Heart left ventricle (tissue), 16 donors: Measurements from ENCODE around the gene ESPL1. TPM values are rescaled to one million over a fixed set of nuclear protein-coding genes. Genes with fewer than 3 reads are reported as not detected.

Experiments
- ATAC-seq, 4 donors: fragments of 200-7000 bp; cut with Tn5 transposase; one replicate each; pipeline ENCODE4 v1.9.1; 2020 to 2022; ENCODE audit warnings: moderate library complexity in 4 of 4, mild to moderate bottlenecking in 3 of 4, moderate number of reproducible peaks in 1 of 4
- DNase-seq, 5 donors: peaks; one replicate each; pipeline ENCODE4 v3.0.0-alpha.2; 2020
- H3K27ac ChIP-seq, 12 donors: fragments of 200-600 bp; sonication (generic) in 4 of 12; one replicate each; pipeline versions ENCODE4 v1.5.0 to v1.8.0; 2016 to 2022; ENCODE audit warnings: mild to moderate bottlenecking in 2 of 12
- H3K27me3 ChIP-seq, 9 donors: fragments of 200-600 bp; sonication (generic) in 2 of 9; one replicate each; pipeline versions ENCODE4 v1.5.1 to v1.8.0; 2016 to 2022; ENCODE audit warnings: mild to moderate bottlenecking in 3 of 9
- H3K36me3 ChIP-seq, 9 donors: fragments of 200-600 bp; sonication (generic) in 2 of 9; one replicate each; pipeline versions ENCODE4 v1.5.0 to v1.8.0; 2018 to 2022; ENCODE audit warnings: mild to moderate bottlenecking in 2 of 9
- H3K4me1 ChIP-seq, 12 donors: fragments of 200-600 bp; sonication (generic) in 4 of 12; one replicate each; pipeline versions ENCODE4 v1.5.0 to v1.8.0; 2016 to 2022; ENCODE audit warnings: mild to moderate bottlenecking in 3 of 12
- H3K4me3 ChIP-seq, 12 donors: fragments of 200-600 bp; sonication (generic) in 4 of 12; one replicate each; pipeline versions ENCODE4 v1.5.0 to v1.8.0; 2017 to 2022; ENCODE audit warnings: mild to moderate bottlenecking in 9 of 12, moderate library complexity in 4 of 12
- H3K9me3 ChIP-seq, 12 donors: fragments of 200-600 bp; sonication (generic) in 4 of 12; one replicate each; pipeline versions ENCODE4 v1.5.0 to v1.8.0; 2016 to 2022; ENCODE audit warnings: mild to moderate bottlenecking in 1 of 12
- CTCF ChIP-seq, 12 donors: fragments of 200-600 bp; sonication (generic) in 4 of 12; IDR thresholded peaks; one replicate each; pipeline versions ENCODE4 v1.5.0 to v1.8.0; 2018 to 2022; ENCODE audit warnings: antibody characterized with exemption in 12 of 12, mild to moderate bottlenecking in 5 of 12
- POLR2A ChIP-seq, 2 donors: fragments of 450-650 bp; IDR thresholded peaks; one replicate each; pipeline ENCODE4 v1.6.1; 2017; ENCODE audit warnings: antibody characterized with exemption in 2 of 2, mild to moderate bottlenecking in 2 of 2, moderate library complexity in 2 of 2
- WGBS, 4 donors: extraction: QIAGEN DNeasy Blood & Tissue Kit in 2 of 4; methylation state at CpG; one replicate each; pipeline versions ENCODE4 v1.1.5 to v1.1.7; 2013 to 2018; 5-methylcytosine and 5-hydroxymethylcytosine counted together
- intact Hi-C, 10 donors: fragments of 100-400 bp; cut with DNase I; formaldehyde crosslinking; loops; one replicate each; pipeline versions ENCODE4 v1.11.1 to v1.14.2; 2022
- polyA plus RNA-seq, 2 donors: library from polyadenylated mRNA; stranded (reverse); fragments of 200-250 nt; gene quantifications; one replicate each; pipeline ENCODE4 v1.2.3, GENCODE V29; 2013
- total RNA-seq, 9 donors: library from RNA; depleted of rRNA in 2 of 9; stranded (reverse); fragments of >200 nt in 2 of 9; fragmentation: NEBNext Ultra II Directional in 3 of 9; extraction: Animal tissue kit (Norgen Biotek cat#: 25700) in 3 of 9; gene quantifications; one replicate each; pipeline versions ENCODE4 v1.1.0 to v1.2.4, GENCODE V29; 2016 to 2023
- donor health status: ischemic (EF 13 %, LVEDD 7.1; RV severe dilation, severe dysfunction).
- donor health status: healthy with polysubstance abuse.
- donor health status: DM: no; HTN: yes; CAD: no.
- donor health status: DM: no; HTN: no; CAD: no.
- donor health status: ischemic (EF 25% LVEDD 6.9; RV normal size, moderate dysfunction).
- donor health status: ischemic (EF 25% LVEDD 5.7; RV mildly dilated, moderate dysfunction).
- donor health status: healthy.
- donor health status: DM: yes; HTN: yes; CAD: no.
- donor health status: ischemic (EF 35%, LVEDD 5.7; RV mildly dilated, moderate dysfunction).
- donor health status: nonischemic (EF 11% LVEDD 7.7; RV severe dilation, severe dysfunction).
- donor health status: DM: yes; HTN: yes; CAD: no.
- donor health status: PGD.
- donor health status: ischemic (EF 29% LVEDD 5.4; RV normal size, mild dysfunction).
- donor health status: nonischemic (EF 23%, LVEDD 6.1; RV moderate dilation, normal function).

ESPL1 gene
- total and polyA plus RNA-seq, 11 donors, result 0.06 to 6.1 (median 0.38) TPM

GRCh38 chr12:53338916-53339315 lies 70.8 kb downstream of the ESPL1 start:
- H3K27ac ChIP-seq, result no peak overlapping the region

GRCh38 chr12:53340398-53340797 lies 72.3 kb downstream of the ESPL1 start:
- peaks cover 0 to 24% (median 6%) of the 10 kb centered on the region in 9 donors for H3K27me3 ChIP-seq
- no peak overlapping the region for H3K27ac ChIP-seq
- 85 to 88% (median 86%) methylated on average over 8 to 9 of the region's 9 CpGs for WGBS, 4 donors
- DNase-seq, result no peak
- peaks cover 0 to 20% (median 5%) of the 10 kb centered on the region in 12 donors for H3K4me1 ChIP-seq
- H3K4me3 ChIP-seq, result no peak overlapping the region
- ATAC-seq, result no peak
- H3K9me3 ChIP-seq, result no peaks in the 10 kb centered on the region
- TF ChIP-seq CTCF (IDR thresholded peaks at IDR 0.05) (no peak), POLR2A (IDR thresholded peaks at IDR 0.05) (no peak)
- intact Hi-C loops, result loop anchor here in 1 of 10 donors (2.0 kb wide), 1 partner anchor 14 kb away; no protein-coding TSS in a partner anchor
- no peaks in the 10 kb centered on the region for H3K36me3 ChIP-seq

More at GRCh38 chr12:53338916-53339315, 70.8 kb downstream of the ESPL1 start:
- TF ChIP-seq POLR2A (IDR thresholded peaks at IDR 0.05), result no peak
- no peak for TF ChIP-seq CTCF (IDR thresholded peaks at IDR 0.05)
- H3K27me3 ChIP-seq, result peaks cover 0 to 24% (median 6%) of the 10 kb centered on the region in 9 donors
- H3K4me1 ChIP-seq, result peaks cover 0 to 8% (median 0%) of the 10 kb centered on the region in 12 donors
- H3K36me3 ChIP-seq, result no peaks in the 10 kb centered on the region
- intact Hi-C loops, result no loop called here
- DNase-seq, result no peak
- 70 to 81% (median 71%) methylated on average over 5 to 6 of the region's 6 CpGs; no CpG with 5 or more reads in 1 of the 4 donors for WGBS, 4 donors
- no peak for ATAC-seq
- no peaks in the 10 kb centered on the region for H3K9me3 ChIP-seq
- H3K4me3 ChIP-seq, result no peak overlapping the region

Other genes starting within 250 kb of the ESPL1 start
- gene TNS2, start 218.2 kb upstream of the ESPL1 start, total RNA-seq, result 100 to 1,000 TPM in 3 of 9 donors, 10 to 100 TPM in 6; 56.0 to 193 (median 88.4) TPM
- 100 to 1,000 TPM in 1 of 2 donors, 10 to 100 TPM in 1; 58.7 to 133 TPM for gene TNS2, start 218.2 kb upstream of the ESPL1 start, polyA plus RNA-seq
- 10 to 100 TPM; 42.9 to 72.6 (median 48.5) TPM for gene SPRYD3, start 188.9 kb upstream of the ESPL1 start, total RNA-seq
- gene SPRYD3, start 188.9 kb upstream of the ESPL1 start, polyA plus RNA-seq, result 10 to 100 TPM; 26.0 to 94.7 TPM
- 100 to 1,000 TPM in 3 of 9 donors, 10 to 100 TPM in 6; 18.3 to 132 (median 42.6) TPM for gene IGFBP6, start 170.6 kb upstream of the ESPL1 start, total RNA-seq
- 10 to 100 TPM; 28.8 to 81.6 TPM for gene IGFBP6, start 170.6 kb upstream of the ESPL1 start, polyA plus RNA-seq
- gene SOAT2, start 164.8 kb upstream of the ESPL1 start, total RNA-seq, result under 1 TPM in 2 of 9 donors, not detected in 7; 0.20 to 0.27 TPM
- gene SOAT2, start 164.8 kb upstream of the ESPL1 start, polyA plus RNA-seq, result not detected
- gene ZNF740, start 87.6 kb upstream of the ESPL1 start, total RNA-seq, result 10 to 100 TPM in 7 of 9 donors, 1 to 10 TPM in 2; 4.8 to 27.4 (median 18.7) TPM
- 1 to 10 TPM; 6.1 to 6.7 TPM for gene ZNF740, start 87.6 kb upstream of the ESPL1 start, polyA plus RNA-seq
- gene CSAD, start 87.4 kb upstream of the ESPL1 start, total RNA-seq, result 10 to 100 TPM in 4 of 9 donors, 1 to 10 TPM in 5; 4.3 to 14.8 (median 8.2) TPM
- 10 to 100 TPM in 1 of 2 donors, 1 to 10 TPM in 1; 4.6 to 26.5 TPM for gene CSAD, start 87.4 kb upstream of the ESPL1 start, polyA plus RNA-seq
- 10 to 100 TPM in 1 of 9 donors, 1 to 10 TPM in 5, under 1 TPM in 3; 0.12 to 11.6 (median 1.4) TPM for gene ITGB7, start 61.0 kb upstream of the ESPL1 start, total RNA-seq
- gene ITGB7, start 61.0 kb upstream of the ESPL1 start, polyA plus RNA-seq, result under 1 TPM; 0.50 to 0.75 TPM
- gene RARG, start 36.1 kb upstream of the ESPL1 start, total RNA-seq, result 10 to 100 TPM in 7 of 9 donors, 1 to 10 TPM in 2; 6.4 to 22.5 (median 16.0) TPM
- 10 to 100 TPM in 1 of 2 donors, 1 to 10 TPM in 1; 7.4 to 10.2 TPM for gene RARG, start 36.1 kb upstream of the ESPL1 start, polyA plus RNA-seq
- gene PFDN5, start 27.2 kb downstream of the ESPL1 start, total RNA-seq, result 100 to 1,000 TPM; 289 to 380 (median 358) TPM
- 100 to 1,000 TPM; 529 to 979 TPM for gene PFDN5, start 27.2 kb downstream of the ESPL1 start, polyA plus RNA-seq
- 10 to 100 TPM; 32.1 to 37.0 (median 35.0) TPM for gene MYG1, start 31.4 kb downstream of the ESPL1 start, total RNA-seq
- gene MYG1, start 31.4 kb downstream of the ESPL1 start, polyA plus RNA-seq, result 10 to 100 TPM; 45.5 to 58.6 TPM
- 10 to 100 TPM; 26.7 to 44.5 (median 37.1) TPM for gene AAAS, start 53.3 kb downstream of the ESPL1 start, total RNA-seq
- 10 to 100 TPM; 32.5 to 32.6 TPM for gene AAAS, start 53.3 kb downstream of the ESPL1 start, polyA plus RNA-seq
- not detected for gene SP7, start 68.1 kb downstream of the ESPL1 start, total RNA-seq
- gene SP7, start 68.1 kb downstream of the ESPL1 start, polyA plus RNA-seq, result not detected
- 10 to 100 TPM; 22.9 to 48.8 (median 34.7) TPM for gene SP1, start 111.9 kb downstream of the ESPL1 start, total RNA-seq
- 10 to 100 TPM in 1 of 2 donors, 1 to 10 TPM in 1; 7.9 to 13.8 TPM for gene SP1, start 111.9 kb downstream of the ESPL1 start, polyA plus RNA-seq
- gene AMHR2, start 155.6 kb downstream of the ESPL1 start, total RNA-seq, result 1 to 10 TPM in 2 of 9 donors, under 1 TPM in 2, not detected in 5; 0.30 to 2.2 (median 0.78) TPM
- gene AMHR2, start 155.6 kb downstream of the ESPL1 start, polyA plus RNA-seq, result under 1 TPM in 1 of 2 donors, not detected in 1; 0.57 TPM
- gene PRR13, start 173.4 kb downstream of the ESPL1 start, total RNA-seq, result 100 to 1,000 TPM in 1 of 9 donors, 10 to 100 TPM in 8; 25.7 to 100 (median 53.1) TPM
- 100 to 1,000 TPM in 1 of 2 donors, 10 to 100 TPM in 1; 39.5 to 121 TPM for gene PRR13, start 173.4 kb downstream of the ESPL1 start, polyA plus RNA-seq
- 100 to 1,000 TPM; 293 to 642 (median 559) TPM for gene PCBP2, start 183.8 kb downstream of the ESPL1 start, total RNA-seq
- 100 to 1,000 TPM; 290 to 343 TPM for gene PCBP2, start 183.8 kb downstream of the ESPL1 start, polyA plus RNA-seq
- gene MAP3K12, start 231.2 kb downstream of the ESPL1 start, total RNA-seq, result 10 to 100 TPM in 2 of 9 donors, 1 to 10 TPM in 7; 3.3 to 12.6 (median 4.2) TPM
- gene MAP3K12, start 231.2 kb downstream of the ESPL1 start, polyA plus RNA-seq, result 1 to 10 TPM; 4.5 to 6.5 TPM
- gene TARBP2, start 233.0 kb downstream of the ESPL1 start, total RNA-seq, result 10 to 100 TPM in 5 of 9 donors, 1 to 10 TPM in 4; 7.8 to 19.5 (median 10.1) TPM
- 10 to 100 TPM; 12.6 to 23.5 TPM for gene TARBP2, start 233.0 kb downstream of the ESPL1 start, polyA plus RNA-seq
- gene NPFF, start 239.2 kb downstream of the ESPL1 start, total RNA-seq, result not detected
- not detected for gene NPFF, start 239.2 kb downstream of the ESPL1 start, polyA plus RNA-seq